Endothelial cell of umbilical vein (primary cell): ENCODE results near the gene SRGAP1.

Source experiments
- CTCF ChIP-seq, 2 donors: IDR thresholded peaks; 1 replicate in 1 of 2; 2 replicates in 1 of 2; pipeline ENCODE4 v1.5.1; 2011; ENCODE audit warnings: low read length in 2 of 2, mild to moderate bottlenecking in 2 of 2, moderate library complexity in 2 of 2, control low read depth in 1 of 2, inconsistent platforms in 1 of 2, low read depth in 1 of 2; ENCODE audit not compliant: insufficient read depth in 1 of 2; ENCODE audit errors: extremely low read depth in 1 of 2
- EZH2 ChIP-seq: IDR thresholded peaks from 2 replicates; pipeline ENCODE4 v1.6.1; 2012; ENCODE audit warnings: borderline replicate concordance, low read depth, mild to moderate bottlenecking, moderate library complexity, low read length, inconsistent platforms; ENCODE audit not compliant: severe bottlenecking
- GATA2 ChIP-seq: IDR thresholded peaks from 2 replicates; pipeline ENCODE4 v1.7.0; 2011; ENCODE audit warnings: low read depth, mild to moderate bottlenecking, moderate library complexity, mixed read lengths, low read length; ENCODE audit not compliant: insufficient read length, insufficient read depth
- JUN ChIP-seq: IDR thresholded peaks from 2 replicates; pipeline ENCODE4 v1.6.1; 2011; ENCODE audit warnings: borderline replicate concordance, low read depth; ENCODE audit not compliant: insufficient read length, insufficient read depth
- MAX ChIP-seq: IDR thresholded peaks from 2 replicates; pipeline ENCODE4 v1.6.1; 2011; ENCODE audit not compliant: insufficient read depth, insufficient read length
- POLR2A ChIP-seq: IDR thresholded peaks from 2 replicates; pipeline ENCODE4 v1.6.1; 2012; ENCODE audit warnings: low read depth, mild to moderate bottlenecking, control low read depth, low read length

- TF ChIP-seq CTCF (IDR thresholded peaks at IDR 0.05; ENCODE audit: extremely low read depth in 1 of 2, insufficient read depth in 1 of 2, low read depth in 1 of 2, low read length in 2 of 2): no peak
- no peak for TF ChIP-seq GATA2
- no peak for TF ChIP-seq POLR2A
- TF ChIP-seq MAX: no peak
- TF ChIP-seq EZH2: no peak
- no peak for TF ChIP-seq JUN
These were observed 243.3 kb downstream of the SRGAP1 start for GRCh38 chr12:64087761-64088160.
